SU-DHL-6 (cell line): Measurements from ENCODE around the gene DACH1.
"Not testable (repeated sequence)": the region's sequence is repeated elsewhere in the genome, so short reads cannot be mapped to it uniquely, and the experiment has no call there.

Experiments
- H2AFZ ChIP-seq: fragments of 200-600 bp; sonication (generic); 2 replicates; pipeline ENCODE4 v1.6.1; 2014; ENCODE audit warnings: low read depth, mild to moderate bottlenecking, moderate library complexity, mixed read lengths, antibody characterized with exemption, low read length; ENCODE audit not compliant: severe bottlenecking
- H3F3A ChIP-seq: fragments of 200-600 bp; shearing (Covaris generic); 2 replicates; pipeline ENCODE4 v1.6.0; 2016; ENCODE audit warnings: antibody characterized with exemption, mild to moderate bottlenecking; ENCODE audit not compliant: insufficient read depth
- H3K27ac ChIP-seq: fragments of 200-600 bp; sonication (generic); 2 replicates; pipeline ENCODE4 v1.5.1; 2016; ENCODE audit warnings: low read depth, mild to moderate bottlenecking, low read length, moderate library complexity, mixed read lengths
- H3K27me3 ChIP-seq: fragments of 200-600 bp; sonication (generic), shearing (Covaris generic); 2 replicates; pipeline ENCODE4 v1.6.0; 2014; ENCODE audit warnings: mild to moderate bottlenecking, low read length
- H3K36me3 ChIP-seq: fragments of 200-600 bp; sonication (generic); 2 replicates; pipeline ENCODE4 v1.6.1; 2014; ENCODE audit warnings: mild to moderate bottlenecking, low read length, mixed read lengths
- H3K4me2 ChIP-seq: fragments of 300-600, 200-600 bp; shearing (Covaris generic), sonication (generic); 2 replicates; pipeline ENCODE4 v1.6.0; 2014; ENCODE audit warnings: low read length, low read depth, mild to moderate bottlenecking; ENCODE audit not compliant: poor library complexity, severe bottlenecking
- H3K4me3 ChIP-seq: fragments of 200-600 bp; sonication (generic); 2 replicates; pipeline ENCODE4 v1.5.1; 2014; ENCODE audit warnings: antibody characterized with exemption, low read length, mild to moderate bottlenecking, mixed read lengths; ENCODE audit not compliant: insufficient read depth, poor library complexity, severe bottlenecking
- H3K79me2 ChIP-seq: fragments of 200-600 bp; sonication (generic); 2 replicates; pipeline ENCODE4 v1.6.1; 2014; ENCODE audit warnings: mild to moderate bottlenecking, low read length, moderate library complexity; ENCODE audit not compliant: insufficient read depth
- H3K9ac ChIP-seq: fragments of 200-600 bp; sonication (generic); 2 replicates; pipeline ENCODE4 v1.7.0; 2014; ENCODE audit warnings: mild to moderate bottlenecking, low read length
- H3K9me2 ChIP-seq: fragments of 200-600 bp; sonication (generic); replicated peaks from 2 replicates; pipeline ENCODE4 v1.6.1; 2014; ENCODE audit warnings: low read length; ENCODE audit not compliant: insufficient read depth
- H3K9me3 ChIP-seq: fragments of 200-600 bp; sonication (generic); 2 replicates; pipeline ENCODE4 v1.6.1; 2014; ENCODE audit warnings: low read length, mixed read lengths; ENCODE audit not compliant: insufficient read depth
- H4K20me1 ChIP-seq: fragments of 200-600 bp; sonication (generic); 2 replicates; pipeline ENCODE4 v1.6.1; 2014; ENCODE audit warnings: low read depth, mild to moderate bottlenecking, antibody characterized with exemption, low read length, moderate library complexity, mixed read lengths
- EZH2phosphoT487 ChIP-seq: fragments of 200-600 bp; sonication (generic), shearing (Covaris generic); conservative IDR thresholded peaks from 2 replicates; pipeline ENCODE4 v1.6.1; 2018; ENCODE audit warnings: mild to moderate bottlenecking, antibody characterized with exemption, low read length, moderate library complexity, mixed read lengths
- TF ChIP-seq, protein P1 (sequence below): fragments of 200-600 bp; sonication (generic); IDR thresholded peaks from one replicate; pipeline ENCODE4 v1.5.1; 2017; ENCODE audit warnings: antibody characterized with exemption, mild to moderate bottlenecking, low read length, moderate library complexity; ENCODE audit not compliant: insufficient read depth, poor library complexity, severe bottlenecking

The DACH1 gene

DNA sequence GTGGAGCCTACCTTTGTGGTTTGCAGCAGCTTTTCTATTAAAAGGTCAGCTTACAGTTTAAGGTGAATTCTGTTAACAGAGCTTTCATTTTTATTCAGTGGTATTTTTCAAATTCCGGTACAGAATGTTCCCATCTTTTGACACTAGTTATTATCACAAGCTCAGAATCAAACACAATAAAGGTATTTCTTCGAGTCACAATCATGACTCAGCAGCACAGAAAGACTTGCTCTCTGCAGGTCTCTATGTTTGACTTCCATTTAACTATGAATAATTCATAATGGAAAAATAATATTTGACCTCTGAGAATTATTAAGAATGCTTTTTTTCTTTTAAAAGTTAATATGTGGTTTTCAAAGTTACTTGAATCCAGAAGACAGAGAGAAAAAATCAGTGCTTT, 28.2 kb downstream of the DACH1 start:
- no peaks in the 10 kb centered on the region for H3K79me2 ChIP-seq
- H3K4me2 ChIP-seq: no peak overlapping the region
- no peak overlapping the region for H3K4me3 ChIP-seq

DNA sequence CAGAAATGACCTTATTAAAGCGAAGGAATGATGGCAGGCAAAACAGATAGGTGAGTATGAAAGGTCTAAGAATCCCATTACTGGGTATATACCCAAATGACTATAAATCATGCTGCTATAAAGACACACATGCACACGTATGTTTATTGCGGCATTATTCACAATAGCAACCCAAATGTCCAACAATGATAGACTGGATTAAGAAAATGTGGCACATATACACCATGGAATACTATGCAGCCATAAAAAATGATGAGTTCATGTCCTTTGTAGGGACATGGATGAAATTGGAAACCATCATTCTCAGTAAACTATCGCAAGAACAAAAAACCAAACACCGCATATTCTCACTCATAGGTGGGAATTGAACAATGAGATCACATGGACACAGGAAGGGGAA, 29.4 kb downstream of the DACH1 start:
- H3K9me2 ChIP-seq, H2AFZ ChIP-seq, H4K20me1 ChIP-seq, H3K79me2 ChIP-seq, H3K4me3 ChIP-seq, H3K9ac ChIP-seq, H3K27me3 ChIP-seq, H3K27ac ChIP-seq, H3K36me3 ChIP-seq, H3K4me2 ChIP-seq, H3F3A ChIP-seq, H3K9me3 ChIP-seq: not testable (repeated sequence)

More for the DNA sequence above, 28.2 kb downstream of the DACH1 start:
- H3K9ac ChIP-seq: no peak overlapping the region
- H3K27me3 ChIP-seq: no peaks in the 10 kb centered on the region
- H3F3A ChIP-seq: no peaks in the 10 kb centered on the region
- no peaks in the 10 kb centered on the region for H3K36me3 ChIP-seq
- H2AFZ ChIP-seq: no peak overlapping the region
- H3K27ac ChIP-seq: no peak overlapping the region
- no peaks in the 10 kb centered on the region for H4K20me1 ChIP-seq
- H3K9me2 ChIP-seq: no peaks in the 10 kb centered on the region
- TF ChIP-seq EZH2phosphoT487: no peak
- TF ChIP-seq, protein P1, sequence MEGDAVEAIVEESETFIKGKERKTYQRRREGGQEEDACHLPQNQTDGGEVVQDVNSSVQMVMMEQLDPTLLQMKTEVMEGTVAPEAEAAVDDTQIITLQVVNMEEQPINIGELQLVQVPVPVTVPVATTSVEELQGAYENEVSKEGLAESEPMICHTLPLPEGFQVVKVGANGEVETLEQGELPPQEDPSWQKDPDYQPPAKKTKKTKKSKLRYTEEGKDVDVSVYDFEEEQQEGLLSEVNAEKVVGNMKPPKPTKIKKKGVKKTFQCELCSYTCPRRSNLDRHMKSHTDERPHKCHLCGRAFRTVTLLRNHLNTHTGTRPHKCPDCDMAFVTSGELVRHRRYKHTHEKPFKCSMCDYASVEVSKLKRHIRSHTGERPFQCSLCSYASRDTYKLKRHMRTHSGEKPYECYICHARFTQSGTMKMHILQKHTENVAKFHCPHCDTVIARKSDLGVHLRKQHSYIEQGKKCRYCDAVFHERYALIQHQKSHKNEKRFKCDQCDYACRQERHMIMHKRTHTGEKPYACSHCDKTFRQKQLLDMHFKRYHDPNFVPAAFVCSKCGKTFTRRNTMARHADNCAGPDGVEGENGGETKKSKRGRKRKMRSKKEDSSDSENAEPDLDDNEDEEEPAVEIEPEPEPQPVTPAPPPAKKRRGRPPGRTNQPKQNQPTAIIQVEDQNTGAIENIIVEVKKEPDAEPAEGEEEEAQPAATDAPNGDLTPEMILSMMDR: no peak
- no peaks in the 10 kb centered on the region for H3K9me3 ChIP-seq

DNA sequence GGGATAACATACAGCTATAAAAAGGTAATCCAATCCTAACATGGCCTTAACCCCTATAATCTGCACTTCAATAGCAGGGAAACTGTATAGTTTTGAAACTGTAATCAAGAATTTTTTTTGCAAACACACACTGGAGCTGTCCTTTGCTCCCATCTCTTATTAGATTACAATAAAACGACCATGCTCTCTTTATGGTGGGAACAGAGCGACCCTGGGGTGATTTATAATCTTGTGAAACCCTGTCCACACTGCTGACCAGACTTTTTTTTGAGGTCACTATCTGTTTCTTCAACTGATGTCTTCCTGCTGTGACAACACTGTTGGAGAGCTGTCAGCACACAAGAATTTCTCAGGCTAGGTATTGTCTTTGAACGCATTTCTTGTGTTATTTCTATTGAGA, 35.3 kb downstream of the DACH1 start:
- H2AFZ ChIP-seq: no peak overlapping the region
- no peak overlapping the region for H3K27ac ChIP-seq
- H3K4me2 ChIP-seq: no peak overlapping the region
- H3F3A ChIP-seq: no peaks in the 10 kb centered on the region
- no peaks in the 10 kb centered on the region for H4K20me1 ChIP-seq
- TF ChIP-seq, protein P1: no peak
- no peak for TF ChIP-seq EZH2phosphoT487
- H3K9me2 ChIP-seq: no peaks in the 10 kb centered on the region
- H3K36me3 ChIP-seq: no peaks in the 10 kb centered on the region
- H3K27me3 ChIP-seq: no peaks in the 10 kb centered on the region
- no peak overlapping the region for H3K4me3 ChIP-seq
- no peaks in the 10 kb centered on the region for H3K79me2 ChIP-seq
- H3K9ac ChIP-seq: no peak overlapping the region
- no peaks in the 10 kb centered on the region for H3K9me3 ChIP-seq

DNA sequence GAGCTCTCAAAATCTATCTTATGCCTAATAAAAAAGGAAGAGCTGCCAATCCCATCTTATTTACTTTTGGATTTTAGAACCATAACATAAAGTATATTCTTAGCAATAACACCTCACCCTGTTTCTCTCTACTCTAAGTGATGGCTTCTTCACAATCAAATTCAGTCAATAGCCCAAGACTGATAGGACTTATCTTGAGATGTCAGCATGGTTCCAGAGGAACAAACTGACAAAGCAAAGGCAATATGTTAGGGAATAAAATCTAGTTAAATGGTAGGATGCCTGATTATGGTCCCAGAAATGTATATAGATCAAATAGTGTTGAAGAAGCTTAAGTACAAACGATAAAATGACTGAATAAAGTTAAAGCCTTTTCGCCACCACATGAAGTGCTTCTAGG, 36.3 kb downstream of the DACH1 start:
- TF ChIP-seq, protein P1: no peak
- TF ChIP-seq EZH2phosphoT487: no peak

More for the DNA sequence above, 36.3 kb downstream of the DACH1 start:
- Histone ChIP-seq H3K9me2 (no peaks in the 10 kb centered on the region), H3K27ac (no peak overlapping the region), H3K79me2 (no peaks in the 10 kb centered on the region), H3F3A (no peaks in the 10 kb centered on the region), H2AFZ (no peak overlapping the region), H3K27me3 (no peaks in the 10 kb centered on the region), H3K4me2 (no peak overlapping the region), H3K4me3 (no peak overlapping the region), H4K20me1 (no peaks in the 10 kb centered on the region), H3K9me3 (no peaks in the 10 kb centered on the region), H3K9ac (no peak overlapping the region), H3K36me3 (no peaks in the 10 kb centered on the region)
